ENCODE results near the gene NCOA6. TPM values are rescaled to one million over a fixed set of nuclear protein-coding genes. Genes with fewer than 3 reads are reported as not detected.

The NCOA6 gene
- total RNA-seq, 4 donors from 2014 or later, result 15.8 to 25.9 (median 20.3) TPM

GRCh38 chr20:34864216-34864615 is 38.8 kb upstream of the NCOA6 start:
- no peak for TF ChIP-seq CTCF (IDR thresholded peaks at IDR 0.05)
- DNase-seq (ENCODE audit: low spot score), result no peak
- ATAC-seq (ENCODE audit: low FRiP score), result no peak

- DNase-seq (ENCODE audit: low spot score) (no peak), ATAC-seq (ENCODE audit: low FRiP score) (no peak)
- TF ChIP-seq CTCF (IDR thresholded peaks at IDR 0.05), result no peak
Observed at GRCh38 chr20:34863421-34863965, 38.0 kb upstream of the NCOA6 start.

GRCh38 chr20:34862724-34863123 is 37.3 kb upstream of the NCOA6 start:
- ATAC-seq (ENCODE audit: low FRiP score) (no peak), DNase-seq (ENCODE audit: low spot score) (no peak)
- no peak for TF ChIP-seq CTCF (IDR thresholded peaks at IDR 0.05)

- no peak for ATAC-seq (ENCODE audit: low FRiP score)
Observed at GRCh38 chr20:34861386-34862084, 36.1 kb upstream of the NCOA6 start.

GRCh38 chr20:34859826-34860545 is 34.5 kb upstream of the NCOA6 start:
- no peak for DNase-seq (ENCODE audit: low spot score)
- no peak for ATAC-seq (ENCODE audit: low FRiP score)
- TF ChIP-seq CTCF (IDR thresholded peaks at IDR 0.05), result no peak

More at GRCh38 chr20:34861386-34862084, 36.1 kb upstream of the NCOA6 start:
- no peak for DNase-seq (ENCODE audit: low spot score)
- TF ChIP-seq CTCF (IDR thresholded peaks at IDR 0.05), result no peak

- ATAC-seq (ENCODE audit: low FRiP score), result no peak
- DNase-seq (ENCODE audit: low spot score), result no peak
- no peak for TF ChIP-seq CTCF (IDR thresholded peaks at IDR 0.05)
Observed at GRCh38 chr20:34859367-34859766, 33.9 kb upstream of the NCOA6 start.

Measured in omental fat pad (tissue), 4 donors.